ENCODE results near the gene RAD51.

The RAD51 gene

DNA sequence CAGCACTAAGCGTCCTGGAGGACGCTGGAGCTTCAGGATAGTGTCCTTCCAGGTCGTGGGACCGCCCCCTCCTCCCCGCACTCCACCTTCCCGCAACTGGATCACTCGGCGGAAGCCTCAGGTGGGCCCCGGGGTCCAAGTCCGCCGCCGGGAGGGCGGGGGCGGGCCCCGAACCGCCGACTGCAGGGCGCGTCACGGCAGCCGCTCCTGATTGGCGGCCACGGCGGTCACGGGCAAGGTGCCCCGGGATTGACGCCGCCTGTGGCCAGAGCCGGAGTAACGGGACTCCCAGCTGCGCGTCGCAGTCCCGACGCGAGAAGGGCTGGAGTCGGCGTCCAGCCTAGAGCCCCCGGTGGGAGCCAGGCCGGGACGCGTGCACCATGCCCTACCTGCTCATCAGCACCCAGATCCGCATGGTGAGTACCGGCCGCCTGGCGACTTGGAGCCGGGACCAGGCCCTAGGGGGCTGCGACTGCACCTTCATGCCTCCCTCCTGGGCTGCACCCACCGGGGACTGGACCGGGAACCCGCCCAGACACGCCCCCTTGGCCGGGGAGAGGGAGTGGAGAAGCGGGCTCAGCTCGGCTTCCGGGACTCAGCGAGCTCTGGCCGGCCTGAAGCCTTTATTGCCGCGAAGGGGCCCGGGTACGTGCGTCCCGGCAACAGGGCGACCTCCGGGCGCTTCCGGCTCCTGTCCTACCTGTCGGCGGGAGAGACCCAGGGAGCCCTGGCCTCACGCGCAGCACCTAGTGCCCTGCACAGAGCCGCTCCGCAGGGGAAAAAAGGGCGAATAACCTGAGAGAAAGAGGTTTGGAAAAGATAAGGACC is 69.0 kb downstream of the RAD51 start, which contains the start of gene GCHFR:
Gene GCHFR, plus strand, starts transcription at position 268 of the 828 bp plus-strand sequence. Its CDS starts 113 bp downstream, at position 381.
- peak; percentile 87 for DNase-seq

- no peak for DNase-seq
Measured at GRCh38 chr15:40764629-40765103, 69.7 kb downstream of the RAD51 start.

- DNase-seq: no peak
Measured at GRCh38 chr15:40766194-40766815, 71.3 kb downstream of the RAD51 start.

DNA sequence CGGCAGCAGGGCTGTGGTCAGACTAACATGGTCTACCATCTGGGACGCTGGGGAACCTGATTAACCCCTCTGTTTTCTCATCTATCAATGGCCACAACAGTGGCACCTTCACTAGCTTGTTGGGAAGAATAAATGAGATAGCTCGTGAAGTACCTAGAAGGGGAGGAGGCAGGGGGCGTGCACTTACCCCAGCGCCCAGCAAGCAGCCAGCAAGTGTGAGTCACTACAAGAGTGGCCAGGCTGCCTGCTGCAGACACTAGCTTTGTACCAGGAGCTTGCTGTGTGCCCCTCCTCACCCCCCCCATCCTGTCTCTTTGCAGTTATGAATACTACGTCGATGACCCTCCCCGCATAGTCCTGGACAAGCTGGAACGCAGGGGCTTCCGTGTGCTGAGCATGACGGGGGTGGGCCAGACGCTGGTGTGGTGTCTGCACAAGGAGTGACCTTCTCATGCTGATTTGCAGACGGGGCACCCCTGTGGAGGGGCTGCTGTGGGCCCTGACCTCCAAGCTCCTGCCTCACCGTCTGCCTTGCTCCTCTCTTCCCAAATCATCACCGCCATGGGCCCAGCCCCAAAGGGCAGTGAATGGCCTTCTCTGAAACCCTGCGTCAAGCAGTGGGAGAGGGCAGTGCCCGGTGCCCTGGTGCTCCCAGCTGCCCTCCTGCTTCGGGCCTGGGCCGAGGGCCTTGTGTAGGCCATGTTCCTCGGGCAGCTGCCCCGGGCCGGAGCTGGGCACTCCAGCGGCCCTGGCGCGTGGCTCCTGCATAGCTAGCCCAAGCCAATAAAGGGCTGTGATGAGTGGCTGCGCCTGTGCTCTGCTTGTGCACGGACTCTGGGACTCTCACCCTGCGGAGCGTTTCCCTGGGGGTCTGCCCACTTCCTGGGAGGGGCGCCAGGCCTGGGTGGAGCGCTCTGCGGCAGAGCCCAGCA is 72.2 kb downstream of the RAD51 start:
- DNase-seq: no peak

- DNase-seq: no peak
Measured at GRCh38 chr15:40767838-40768500, 73.0 kb downstream of the RAD51 start.

DNA sequence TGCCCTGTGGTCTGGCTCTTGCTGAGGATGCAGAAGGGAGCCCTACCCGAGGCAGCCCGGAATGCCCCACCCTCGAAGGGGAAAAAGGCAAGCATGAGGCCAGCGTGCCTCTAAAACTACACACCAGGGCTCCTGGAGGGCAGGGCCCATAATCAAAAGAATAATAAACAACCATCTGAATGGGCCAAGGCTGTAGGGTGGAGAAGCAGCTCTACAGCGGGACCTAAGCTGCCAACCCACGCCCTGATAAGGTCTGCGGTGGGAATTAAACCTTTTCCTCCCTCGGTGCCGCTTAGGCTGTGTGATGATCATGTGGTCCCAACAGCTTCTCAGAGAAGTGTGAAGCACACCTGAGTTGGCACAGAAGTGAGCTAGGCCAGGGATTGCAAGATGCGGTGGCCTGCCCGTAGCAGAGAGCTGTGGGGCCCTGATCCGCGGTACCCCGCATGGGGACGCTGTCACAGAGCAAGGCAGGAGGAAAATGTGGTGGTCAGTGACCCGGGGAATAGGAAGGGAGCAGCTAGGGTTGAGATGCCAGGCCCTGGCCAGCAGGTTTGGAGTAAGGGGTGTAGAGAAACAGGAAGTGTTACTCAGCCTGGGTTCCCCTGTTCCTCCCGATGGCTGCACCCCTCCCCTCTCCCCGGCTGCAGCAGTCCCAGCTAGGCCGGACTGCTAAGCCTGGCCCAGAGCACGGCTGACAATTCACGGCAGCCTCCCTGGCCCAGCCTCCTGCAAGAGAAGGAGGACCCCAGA is 73.7 kb downstream of the RAD51 start:
- no peak for DNase-seq

GRCh38 chr15:40769274-40770146 is 74.5 kb downstream of the RAD51 start, which contains the start of gene C15orf62:
C15orf62 (plus strand) TSS chr15:40769980; CDS start chr15:40770496, 516 bp downstream.
- peak; percentile 87 for DNase-seq

DNA sequence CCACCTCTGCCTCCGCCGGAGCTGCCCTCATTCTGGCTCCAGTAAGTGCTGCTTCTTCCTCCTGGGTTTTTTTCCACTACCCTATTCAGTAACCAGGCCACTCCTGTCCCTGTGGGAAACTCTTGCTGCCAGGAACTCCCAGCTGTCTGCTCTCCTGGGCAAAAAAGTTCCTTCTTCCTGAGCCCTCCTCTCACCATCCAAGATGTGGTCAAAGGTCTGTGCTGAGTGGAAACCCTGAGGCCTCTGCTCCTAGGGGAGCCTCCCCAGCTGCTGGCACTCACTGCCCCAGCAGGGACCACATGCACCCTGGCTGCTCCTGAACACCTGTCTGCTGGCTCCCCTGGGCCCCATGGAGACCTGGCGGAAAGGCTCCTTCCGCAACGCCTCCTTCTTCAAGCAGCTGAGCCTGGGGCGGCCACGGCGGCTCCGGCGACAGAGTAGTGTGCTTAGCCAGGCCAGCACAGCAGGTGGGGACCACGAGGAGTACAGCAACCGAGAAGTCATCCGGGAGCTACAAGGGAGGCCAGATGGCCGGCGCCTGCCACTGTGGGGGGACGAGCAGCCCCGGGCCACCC is 75.3 kb downstream of the RAD51 start:
- no peak for DNase-seq

DNA sequence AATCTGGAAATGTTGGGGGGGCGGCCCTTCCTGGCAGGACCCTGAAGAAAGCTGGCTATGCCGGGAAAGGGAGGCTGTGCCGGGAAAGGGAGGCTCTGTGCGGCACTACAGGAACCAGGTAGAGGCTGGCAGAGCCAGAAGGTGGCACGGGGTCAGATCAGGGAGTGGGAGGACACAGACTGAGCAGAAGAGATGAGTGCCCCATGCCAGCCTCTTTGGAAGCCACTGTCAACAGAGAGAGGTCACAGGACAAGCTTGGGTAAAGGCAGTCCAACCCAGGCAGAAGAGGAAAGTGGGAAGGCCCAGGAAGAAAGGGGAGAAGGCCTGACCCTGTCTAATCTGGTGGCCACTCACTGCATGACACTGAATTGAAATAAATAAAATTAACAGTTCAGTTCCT is 76.3 kb downstream of the RAD51 start:
- DNase-seq: no peak

GRCh38 chr15:40772014-40772413 is 77.0 kb downstream of the RAD51 start:
- DNase-seq: no peak

DNA sequence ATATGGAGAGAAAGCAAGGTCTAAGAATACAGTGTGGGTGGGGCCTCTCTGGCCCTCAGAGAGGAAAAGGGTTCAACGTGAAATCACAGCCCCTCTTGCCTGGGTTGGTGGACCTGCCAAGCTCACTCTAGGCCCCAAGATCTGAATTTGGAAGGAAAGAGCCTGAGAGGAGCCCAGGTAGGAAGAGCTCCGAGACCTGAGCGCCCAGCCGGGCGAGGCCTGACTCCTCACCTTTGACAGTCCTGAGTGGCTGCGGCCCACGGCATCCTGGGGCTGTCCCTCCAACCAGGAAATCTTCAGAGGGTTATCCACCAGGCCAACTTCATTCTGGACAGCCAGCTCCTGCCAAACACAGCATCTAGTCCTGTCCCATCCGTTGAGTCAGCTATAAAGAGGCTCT is 78.5 kb downstream of the RAD51 start:
- no peak for DNase-seq

DNA sequence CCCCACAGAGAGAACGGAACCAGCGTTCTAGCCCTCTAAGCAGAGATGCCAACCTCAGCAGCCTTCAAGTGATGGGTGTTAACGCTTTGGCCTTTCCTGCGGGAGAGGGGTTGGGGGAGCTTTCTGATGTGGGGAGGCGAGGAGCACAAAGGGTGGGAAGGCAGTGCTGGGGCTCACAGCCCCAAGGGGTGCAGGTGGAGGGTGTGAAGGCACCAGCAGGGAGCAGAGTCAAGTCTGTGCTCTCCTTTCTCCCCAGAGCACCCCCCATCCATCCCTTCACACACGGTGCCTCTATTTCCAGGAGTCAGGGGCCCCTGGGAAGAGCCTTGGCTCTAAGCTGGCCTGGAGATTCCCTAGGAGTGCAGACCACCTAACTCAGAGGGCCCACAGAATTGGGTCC is 78.9 kb downstream of the RAD51 start:
- no peak for DNase-seq

GRCh38 chr15:40775007-40775406 is 80.0 kb downstream of the RAD51 start:
- no peak for DNase-seq

DNA sequence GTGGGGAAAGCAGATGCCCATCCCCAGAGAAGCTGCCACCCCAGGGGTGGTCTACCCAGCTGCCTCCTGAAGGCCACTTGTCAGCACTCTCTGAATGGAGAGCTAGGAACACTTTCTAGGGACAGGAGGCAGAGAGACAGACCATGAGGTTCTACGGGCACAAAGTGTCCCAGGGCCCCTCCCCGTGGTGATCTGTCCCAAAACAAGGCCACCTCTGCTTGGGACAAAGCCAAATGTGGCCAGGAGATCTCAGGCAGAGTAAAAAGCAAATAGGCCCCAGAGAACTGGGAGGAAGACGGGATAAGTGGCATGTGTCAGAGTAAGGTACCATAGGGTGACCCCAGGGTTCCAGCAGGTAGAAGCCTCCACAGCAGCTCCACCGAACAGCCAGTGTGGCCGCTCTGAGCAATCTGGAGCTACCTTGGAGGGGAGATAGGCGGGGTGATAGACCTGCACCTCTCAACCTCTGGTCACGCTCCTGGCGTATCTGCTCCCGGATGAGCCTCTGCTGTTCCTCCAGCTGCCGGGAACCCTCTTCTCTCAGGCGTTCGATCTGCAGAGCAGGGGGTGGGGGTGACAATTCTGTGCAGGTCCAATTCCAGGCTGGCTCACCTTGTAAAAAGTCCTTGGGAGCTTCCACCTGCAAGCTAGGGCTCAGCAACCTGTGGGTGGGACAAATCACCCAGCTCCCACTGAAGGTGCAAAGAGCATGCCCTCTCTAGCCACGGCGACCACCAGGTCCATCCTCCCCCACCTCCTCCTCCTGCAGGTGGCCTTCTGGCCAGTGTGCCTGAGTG is 81.0 kb downstream of the RAD51 start:
- DNase-seq: no peak

DNA sequence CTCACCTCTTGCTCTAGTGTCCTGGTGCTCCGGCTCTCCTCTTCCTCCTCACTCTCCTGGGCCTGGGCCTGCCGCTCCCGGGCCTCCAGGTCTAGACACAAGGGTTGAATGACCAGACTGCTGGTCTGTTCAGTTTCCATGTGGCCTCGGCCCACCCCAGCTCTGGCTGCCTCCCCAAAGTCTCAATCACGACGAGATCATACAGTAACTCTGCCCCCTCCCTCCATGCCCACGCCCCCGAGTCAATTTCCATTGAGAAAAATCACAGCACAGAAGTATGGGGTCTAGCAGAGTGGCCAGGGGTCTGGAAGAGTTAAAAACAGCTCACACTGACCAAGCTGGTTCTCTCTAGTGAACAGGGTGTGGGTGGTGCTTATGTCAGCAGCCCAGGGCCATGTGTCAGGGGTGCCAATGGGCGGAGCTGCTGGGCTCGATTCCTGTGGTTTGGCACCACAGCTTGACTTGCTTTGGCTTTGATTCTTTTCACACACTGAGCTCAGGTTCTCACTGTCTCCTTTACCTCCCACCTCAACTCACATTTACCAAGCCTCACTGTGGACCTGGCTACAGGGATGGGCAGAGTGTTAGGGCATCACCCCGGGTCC is 81.7 kb downstream of the RAD51 start:
- no peak for DNase-seq

Measured in activated CD8-positive, alpha-beta memory T cell treated with anti-CD3 and anti-CD28 coated beads for 24 hours (primary cell).